Midbrain (tissue), 1 donor: ENCODE data around the gene ASL.
A peak's percentile ranks its signal among the peaks of the same experiment; 100 is the strongest.
"Not testable (repeated sequence)": the region's sequence is repeated elsewhere in the genome, so short reads cannot be mapped to it uniquely, and the experiment has no call there.

ENCODE experiments used
- DNase-seq: peaks from one replicate; lab custom pipeline; 2025; lab: John Stamatoyannopoulos, UW

The ASL gene

DNA sequence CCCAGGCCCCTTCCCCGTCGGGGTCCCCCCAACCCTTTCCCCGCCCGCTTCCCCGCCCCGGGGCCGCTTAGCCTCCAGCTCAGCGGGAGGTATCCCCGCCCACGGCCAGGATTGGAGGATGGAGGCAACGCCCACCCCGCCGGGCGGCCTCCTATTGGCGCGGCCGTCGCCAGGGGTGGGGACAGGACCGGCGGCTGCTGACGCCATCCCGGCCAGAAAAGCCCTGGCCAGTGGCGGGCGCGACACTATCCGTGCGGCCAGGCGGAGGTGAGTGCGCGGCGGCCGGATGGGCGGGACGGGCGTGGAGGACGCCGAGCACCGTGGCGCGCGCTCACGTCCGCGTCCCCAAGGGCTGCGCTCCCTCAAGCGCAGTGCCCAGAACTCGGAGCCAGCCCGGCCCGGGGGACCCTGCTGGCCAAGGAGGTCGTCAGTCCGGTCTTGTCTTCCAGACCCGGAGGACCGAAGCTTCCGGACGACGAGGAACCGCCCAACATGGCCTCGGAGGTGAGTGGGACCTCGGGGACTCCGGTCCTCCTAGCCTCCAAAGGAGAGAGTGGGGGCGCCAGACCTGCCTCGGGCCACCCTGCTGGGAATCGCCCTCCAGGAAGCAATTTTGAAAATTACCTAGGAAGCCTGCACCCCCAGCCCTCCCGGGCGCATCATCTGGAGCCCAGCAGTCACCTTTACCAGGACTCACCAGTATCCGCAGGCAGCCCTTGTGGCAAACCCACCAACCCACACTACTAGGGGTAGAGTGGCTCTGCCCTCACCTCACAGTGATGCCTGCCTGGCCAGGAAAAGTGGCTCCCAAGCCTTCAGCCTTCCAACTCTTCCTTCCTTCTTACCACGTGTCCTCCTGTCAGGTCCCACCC, at the start of gene ASL:
Gene ASL (plus strand): TSS at position 230 of the 872 bp plus-strand sequence. CDS start 263 bp downstream, at position 493.
- peak; percentile 97 for DNase-seq

DNA sequence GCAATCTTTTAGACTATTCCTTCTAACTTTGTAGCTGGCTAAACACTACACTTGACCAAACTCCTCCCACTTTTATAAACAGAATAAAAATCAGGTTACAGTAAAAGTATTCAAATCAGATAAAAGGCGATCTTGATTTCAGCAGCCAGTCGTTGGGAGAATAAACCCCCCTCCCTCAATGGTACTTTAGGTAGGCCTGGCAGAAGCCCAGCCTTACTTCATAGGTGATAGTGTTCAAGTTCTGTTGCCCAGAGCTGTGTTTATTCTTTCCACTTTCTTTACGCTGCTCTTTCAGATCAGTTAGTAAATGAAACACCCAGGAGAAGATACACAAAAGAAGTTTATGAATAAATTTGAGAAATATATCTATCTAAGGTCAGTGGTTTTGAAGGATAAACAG, 47.3 kb upstream of the ASL start:
- not testable (repeated sequence) for DNase-seq

DNA sequence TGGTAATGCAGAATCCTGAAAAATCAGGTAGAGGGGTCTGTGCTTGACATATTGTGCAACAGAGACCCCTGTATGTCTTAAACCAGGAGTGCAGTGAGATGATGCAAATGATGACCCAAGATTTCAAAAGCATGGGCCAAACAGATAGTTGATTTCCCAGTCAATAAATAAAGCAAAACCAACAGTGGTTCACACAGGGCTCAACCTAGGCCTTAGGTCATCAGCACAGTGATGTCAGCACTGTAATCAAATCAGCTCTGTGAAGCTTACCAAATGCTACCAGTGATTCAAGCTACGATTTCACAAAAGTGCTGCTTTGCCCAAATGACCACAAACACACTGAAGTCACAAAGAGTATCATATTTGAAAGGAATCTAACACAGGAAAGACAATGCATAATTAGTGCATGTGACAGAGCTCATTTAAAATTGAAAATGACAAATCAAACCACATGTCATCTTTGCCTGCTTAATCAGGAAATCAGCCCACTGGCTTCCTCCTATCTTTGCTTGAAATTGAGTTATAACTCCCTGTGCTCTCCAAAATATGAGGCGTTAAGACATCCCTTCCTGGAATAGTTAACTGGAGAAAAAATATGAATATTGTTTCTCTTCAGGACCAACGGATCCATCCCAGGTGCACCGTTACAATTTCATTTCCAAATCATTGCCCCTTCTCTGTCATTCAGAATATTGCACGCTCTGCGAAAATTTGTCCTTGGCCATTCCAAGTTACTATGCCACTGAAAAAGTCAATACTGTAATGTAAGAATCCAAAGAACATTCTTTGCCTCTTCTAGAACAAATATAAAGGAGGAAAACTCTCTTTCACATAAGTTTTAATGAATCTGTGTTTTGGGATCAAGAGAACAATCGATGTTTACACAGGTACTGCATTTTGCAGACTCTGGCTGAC, 41.9 kb upstream of the ASL start:
- DNase-seq: no peak

DNA sequence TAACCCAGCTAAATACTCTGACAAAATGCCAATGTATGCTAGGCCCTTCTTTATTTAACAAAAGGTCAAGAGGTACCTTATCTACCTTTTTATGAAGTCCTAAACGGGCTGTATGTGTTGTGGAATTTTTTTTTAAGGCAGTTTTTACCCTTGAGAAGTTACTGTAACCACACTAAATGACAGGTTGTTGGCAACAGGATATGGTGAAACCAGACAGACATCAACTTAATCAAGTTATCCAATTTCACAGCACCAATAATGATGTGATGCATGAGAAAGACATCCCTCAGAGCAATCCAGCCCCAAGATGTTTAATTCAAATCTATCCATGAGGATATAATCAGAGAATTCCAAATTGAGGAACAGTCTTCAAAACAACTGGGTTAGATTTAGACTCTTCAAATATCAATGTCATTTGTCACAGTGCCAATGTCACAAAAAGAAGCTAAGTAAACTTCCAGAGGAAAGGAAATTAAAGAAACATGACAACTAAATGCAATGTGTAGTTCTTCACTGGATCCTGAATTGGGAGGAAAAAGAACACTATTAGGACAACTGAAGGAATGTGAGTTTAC, 41.1 kb upstream of the ASL start:
- DNase-seq: not testable (repeated sequence)

DNA sequence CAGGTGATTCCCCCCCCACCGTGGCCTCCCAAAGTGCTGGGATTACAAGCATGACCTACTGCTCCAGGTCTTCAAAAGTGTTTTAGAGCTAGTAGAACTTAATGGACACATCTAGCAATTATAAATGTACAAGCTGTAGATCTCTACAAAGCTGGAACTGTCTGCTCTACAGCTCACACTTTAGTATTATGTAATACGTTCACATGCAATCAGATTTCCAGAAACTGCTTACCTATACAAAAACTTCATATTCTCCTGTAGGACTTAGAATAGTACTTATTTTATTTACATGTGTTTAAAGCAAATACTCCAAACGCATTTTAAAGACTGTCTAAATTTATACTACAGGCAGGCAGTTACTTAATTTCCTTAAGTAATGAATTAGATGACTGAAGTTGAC, 39.2 kb upstream of the ASL start:
- no peak for DNase-seq

DNA sequence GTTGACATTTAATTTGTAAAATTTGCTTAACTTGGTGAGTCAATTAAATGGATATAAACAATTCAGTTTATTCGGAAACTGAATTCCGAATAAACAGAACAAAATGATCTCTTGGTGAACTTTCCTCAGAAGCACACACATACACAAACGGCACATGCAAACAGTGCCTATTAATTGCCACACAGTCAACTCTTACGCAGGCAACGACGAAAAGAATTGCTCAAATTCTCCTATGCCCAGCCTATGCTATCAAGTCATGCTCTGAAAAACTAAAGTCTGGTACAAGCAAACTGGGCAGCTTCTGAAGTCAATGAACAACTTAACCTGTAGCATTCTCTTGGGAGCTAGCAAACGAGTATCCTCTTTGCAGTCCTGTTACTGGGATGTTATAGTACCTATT, 38.8 kb upstream of the ASL start:
- DNase-seq: no peak

DNA sequence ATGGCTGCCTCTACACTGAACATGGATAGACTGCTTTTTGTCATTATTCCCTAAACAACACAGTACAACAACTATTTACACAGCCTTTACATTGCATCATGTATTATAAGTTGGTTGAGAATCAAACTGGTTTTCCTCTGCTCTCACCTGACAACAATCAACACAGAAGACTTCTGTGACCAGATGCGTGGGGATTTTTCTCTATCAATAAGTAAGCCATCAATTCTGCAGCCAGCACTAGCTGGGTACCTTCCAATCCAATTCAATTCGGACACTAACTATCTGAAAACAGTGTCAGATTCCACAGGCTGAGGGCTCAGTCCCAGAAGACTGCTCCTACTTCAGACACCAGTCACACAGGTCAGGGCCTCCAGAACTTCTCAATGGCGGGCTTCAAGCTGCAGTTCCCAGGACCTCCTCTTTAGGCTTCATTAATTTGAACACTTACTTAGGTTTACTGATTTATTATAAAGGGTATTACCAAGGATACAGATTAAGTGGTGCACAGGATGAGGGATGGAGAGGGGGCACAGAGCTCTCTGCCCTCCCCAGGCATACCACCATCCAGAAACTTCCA, 36.4 kb upstream of the ASL start:
- DNase-seq: no peak

DNA sequence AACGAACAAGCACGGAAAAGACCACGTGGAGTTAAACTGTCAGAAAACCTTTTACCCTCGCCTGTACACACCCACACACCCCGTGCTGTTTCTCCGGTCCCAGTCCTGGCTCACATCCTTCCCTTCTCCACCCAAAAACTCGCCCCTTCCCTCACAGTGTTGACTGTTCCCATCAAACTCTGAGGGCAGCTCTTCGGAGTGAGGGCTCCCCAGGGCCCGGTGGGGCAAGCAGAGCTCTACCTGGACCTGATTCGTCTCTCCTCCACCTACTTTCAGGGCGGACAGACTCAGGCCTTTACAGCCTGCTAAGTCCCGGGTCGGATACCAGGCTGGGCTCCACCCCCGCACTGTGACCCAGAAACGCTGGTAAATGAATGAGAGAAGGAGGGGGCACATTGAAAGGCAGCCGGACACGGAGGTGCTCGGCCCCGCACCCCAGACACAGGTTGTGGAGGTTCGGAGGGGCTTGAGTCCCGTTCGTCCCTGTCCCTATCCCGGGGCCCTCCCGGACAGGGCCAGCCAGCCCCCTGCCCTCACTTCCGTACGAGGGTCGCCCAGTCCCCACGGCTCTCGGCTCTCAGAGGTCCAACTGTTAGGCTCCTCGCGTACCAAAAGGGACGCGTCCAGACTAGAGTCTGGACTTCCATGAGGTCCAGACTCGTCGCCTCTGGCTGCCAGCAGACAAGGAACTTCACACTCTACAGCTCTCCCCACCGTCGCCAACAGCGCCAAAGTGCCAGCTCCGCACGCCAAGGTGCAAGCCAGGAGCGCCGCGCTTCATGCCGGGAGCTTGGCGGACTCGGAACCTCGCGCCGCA, 31.7 kb upstream of the ASL start:
- peak; percentile 13 for DNase-seq

DNA sequence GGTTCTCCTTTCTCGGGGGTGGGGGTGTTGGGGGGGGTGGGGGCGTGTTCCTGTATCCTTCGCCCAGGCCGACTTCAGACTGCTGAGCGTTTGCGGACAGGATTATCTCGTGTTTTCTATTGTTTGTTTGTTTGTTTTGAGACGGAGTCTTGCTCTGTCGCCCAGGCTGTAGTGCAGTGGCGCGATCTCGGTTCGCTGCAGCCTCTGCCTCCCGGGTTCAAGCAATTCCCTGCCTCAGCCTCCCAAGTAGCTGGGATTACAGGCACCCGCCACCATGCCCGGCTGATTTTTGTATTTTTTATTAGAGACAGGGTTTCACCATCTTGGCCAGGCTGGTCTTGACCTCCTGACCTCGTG, 31.1 kb upstream of the ASL start:
- not testable (repeated sequence) for DNase-seq

DNA sequence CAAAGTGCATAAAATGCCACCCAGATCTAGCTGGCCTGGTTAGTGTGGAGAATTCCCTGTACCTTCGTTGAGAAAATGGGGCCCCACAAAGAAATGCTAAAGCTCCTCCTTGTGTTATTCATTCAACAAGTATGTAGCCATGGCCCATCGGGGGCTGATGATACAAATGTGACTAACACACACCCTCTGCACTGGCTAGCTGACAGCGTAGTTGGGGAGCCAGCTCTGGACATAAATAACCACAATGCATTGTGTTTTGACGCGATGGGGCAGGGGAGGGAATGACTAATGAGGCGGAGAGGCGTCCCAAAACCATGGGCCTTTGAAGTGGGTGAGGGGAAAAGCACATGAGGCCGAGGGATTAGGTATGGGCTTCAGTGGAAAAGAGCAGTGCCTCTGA, 28.2 kb upstream of the ASL start:
- DNase-seq: no peak

DNA sequence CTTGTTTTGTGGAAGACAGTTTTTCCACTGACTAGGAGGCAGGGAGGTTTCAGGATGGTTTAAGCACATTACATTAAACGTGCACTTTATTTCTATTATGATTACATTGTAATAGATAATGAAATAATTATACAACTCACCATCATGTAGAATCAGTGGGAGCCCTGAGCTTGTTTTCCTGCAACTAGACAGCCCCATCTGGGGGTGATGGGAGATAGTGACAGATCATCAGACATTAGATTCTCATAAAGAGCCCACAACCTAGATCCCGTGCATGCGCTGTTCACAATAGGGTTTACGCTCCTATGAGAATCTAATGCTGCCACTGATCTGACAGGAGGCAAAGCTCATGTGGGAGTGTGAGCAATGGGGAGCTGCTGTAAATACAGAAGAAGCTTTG, 25.7 kb upstream of the ASL start:
- not testable (repeated sequence) for DNase-seq

DNA sequence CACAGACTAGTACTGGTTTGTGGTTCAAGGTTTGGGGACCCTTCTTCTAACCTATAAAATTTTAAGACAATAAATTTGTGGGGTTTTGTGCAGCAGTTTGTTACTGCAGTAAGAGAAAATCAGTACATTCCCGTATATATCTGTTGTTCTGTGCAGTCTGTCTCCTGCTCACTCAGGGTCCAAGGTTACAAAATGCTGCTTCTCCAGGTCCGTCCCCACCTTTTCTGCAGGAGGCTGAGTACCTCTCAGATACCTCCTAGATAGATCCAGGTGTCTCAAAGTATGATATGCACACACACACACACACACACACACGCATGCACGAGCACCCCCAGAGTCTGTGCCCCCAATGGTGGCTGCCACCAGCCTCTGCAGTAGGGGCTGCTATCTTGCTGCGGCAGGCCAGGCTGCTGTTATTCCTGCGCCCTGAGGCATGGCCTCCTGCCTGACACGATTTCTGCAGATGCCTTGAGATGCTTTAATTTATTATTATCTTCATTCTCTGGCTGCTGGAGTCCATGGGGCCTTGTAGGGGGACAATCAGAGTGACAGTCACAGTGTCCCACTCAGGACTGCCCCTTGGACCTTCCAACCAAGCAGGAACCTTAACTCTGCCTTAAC, 25.2 kb upstream of the ASL start:
- no peak for DNase-seq

DNA sequence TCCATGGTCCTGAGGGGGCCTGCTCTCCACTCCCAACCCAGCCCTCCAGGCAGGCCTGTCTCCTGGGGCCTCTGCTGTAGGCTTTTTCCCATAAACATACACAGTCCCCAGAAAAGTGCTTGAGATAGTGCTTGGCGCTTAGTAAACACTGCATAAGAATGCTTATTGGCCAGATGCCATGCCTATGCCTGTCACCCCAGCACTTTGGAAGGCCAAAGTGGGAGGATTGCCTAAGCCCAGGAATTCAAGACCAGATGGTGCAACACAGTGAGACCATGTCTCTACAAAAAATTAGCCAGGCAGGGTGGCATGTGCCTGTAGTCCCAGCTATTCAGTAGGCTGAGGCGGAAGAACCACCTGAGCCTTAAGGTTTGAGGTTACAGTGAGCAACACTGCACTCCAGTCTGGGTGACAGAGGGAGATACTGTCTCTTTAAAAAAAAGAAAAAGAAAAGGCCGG, 24.6 kb upstream of the ASL start:
- no peak for DNase-seq

DNA sequence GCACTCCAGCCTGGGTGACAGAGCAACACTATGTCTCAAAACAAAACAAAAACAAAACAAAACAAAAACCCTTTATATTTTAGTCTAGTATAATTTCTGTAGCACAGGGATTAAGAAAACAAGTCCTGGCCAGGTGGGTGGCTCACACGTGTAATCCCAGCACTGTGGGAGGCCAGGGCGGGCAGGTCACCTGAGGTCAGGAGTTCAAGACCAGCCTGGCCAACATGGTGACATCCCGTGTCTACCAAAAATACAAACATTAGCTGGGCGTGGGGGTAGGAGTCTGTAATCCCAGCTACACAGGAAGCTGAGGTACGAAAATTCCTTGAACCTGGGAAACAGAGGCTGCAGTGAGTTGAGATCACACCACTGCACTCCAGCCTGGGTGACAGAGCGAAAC, 23.2 kb upstream of the ASL start:
- no peak for DNase-seq

DNA sequence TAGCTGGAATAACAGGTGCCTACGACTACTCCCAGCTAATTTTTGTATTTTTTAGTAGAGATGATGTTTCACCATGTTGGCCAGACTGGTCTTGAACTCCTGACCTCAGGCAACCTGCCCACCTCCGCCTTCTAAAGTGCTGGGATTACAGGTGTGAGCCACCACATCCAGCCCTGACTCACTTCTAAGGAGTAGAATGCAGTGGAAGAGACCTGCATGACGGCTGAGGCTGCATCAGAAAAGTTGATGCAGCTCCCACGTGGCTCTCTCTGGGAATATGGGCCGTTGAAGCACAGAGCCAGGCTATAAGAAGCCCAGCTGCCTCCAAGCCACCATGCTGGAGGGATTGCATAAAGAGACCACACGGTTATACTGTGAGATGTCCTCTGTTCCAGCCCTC, 21.6 kb upstream of the ASL start:
- DNase-seq: no peak

DNA sequence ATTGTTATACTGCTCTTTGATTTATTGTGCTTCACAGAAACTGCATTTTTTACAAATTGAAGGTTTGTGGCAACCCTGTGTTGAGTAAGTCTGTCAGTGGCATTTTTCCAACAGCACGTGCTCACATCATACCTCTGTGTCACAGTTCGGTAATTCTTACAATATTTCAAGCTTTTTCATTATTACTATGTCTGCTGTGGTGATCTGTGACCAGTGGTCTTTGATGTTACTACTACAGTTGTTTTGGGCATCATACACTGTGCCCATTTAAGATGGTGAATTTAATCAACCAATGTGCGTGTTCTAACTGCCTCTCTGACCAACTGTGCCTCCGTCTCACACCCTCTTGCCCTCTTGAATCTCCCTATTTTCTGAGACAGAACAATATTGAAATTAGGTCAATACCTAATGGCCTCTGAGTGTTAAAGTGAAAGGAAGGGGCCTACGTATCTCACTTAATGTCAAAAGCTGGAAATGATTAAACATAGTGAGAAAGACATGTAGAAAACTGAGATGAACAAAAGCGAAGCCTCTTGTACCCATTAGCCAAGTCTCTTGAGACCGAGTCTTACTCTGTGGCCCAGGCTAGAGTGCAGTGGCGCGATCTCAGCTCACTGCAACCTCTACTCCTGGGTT, 20.2 kb upstream of the ASL start:
- no peak for DNase-seq

DNA sequence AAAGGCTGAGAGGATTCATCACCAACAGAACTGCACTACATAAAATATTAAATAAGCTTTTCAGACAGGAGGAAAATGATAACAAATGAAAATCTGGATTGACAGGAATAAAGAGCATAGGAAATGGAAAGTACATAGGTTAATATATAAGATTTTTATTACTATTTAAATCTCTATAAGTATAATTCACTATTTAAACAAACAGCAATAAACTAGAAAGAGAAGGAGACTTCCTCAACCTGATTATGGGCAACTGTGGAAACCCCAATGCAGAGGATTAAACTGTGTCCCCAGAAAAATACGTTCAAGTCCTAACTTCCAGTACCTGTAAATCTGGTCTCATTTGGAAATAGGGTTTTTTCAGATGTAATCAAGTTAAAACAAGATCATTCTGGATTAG, 14.8 kb upstream of the ASL start:
- no peak for DNase-seq

DNA sequence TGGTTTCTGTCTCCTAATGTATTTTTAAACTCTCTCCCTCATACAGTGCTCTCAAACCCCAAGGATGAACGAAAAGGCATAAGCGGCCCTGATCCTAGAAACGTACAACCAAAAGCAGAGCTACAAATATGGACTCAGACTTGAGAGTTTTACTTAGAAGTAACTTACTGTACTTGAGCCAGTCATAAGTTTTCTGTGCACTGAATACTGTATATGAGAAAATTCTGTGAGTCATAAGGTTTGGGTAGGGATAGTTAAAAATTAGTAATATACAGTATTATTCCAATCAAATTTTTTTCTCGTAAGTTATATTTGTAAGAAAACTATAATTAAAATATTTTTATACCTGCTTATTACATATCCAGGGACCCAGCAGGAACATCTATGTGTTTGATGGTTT, 5.9 kb upstream of the ASL start:
- DNase-seq: no peak

DNA sequence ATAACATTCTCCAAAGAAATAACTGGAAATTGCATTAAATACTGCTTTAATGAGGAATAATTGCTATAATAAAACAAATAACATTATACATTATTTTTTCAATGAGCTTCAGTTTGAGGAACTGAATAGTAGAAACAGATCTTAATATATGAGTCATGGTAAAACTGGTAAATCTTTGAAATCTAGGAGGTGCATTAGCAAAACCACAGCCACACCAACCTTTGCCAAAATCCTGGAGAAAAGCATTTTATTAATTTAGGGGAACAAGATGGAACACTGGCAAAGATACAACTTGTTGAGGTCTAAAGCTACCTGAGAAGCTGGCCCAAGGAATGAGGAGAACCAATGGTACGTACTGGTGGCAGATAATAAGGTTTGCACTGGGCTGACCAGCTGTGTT, 5.4 kb upstream of the ASL start:
- DNase-seq: no peak

DNA sequence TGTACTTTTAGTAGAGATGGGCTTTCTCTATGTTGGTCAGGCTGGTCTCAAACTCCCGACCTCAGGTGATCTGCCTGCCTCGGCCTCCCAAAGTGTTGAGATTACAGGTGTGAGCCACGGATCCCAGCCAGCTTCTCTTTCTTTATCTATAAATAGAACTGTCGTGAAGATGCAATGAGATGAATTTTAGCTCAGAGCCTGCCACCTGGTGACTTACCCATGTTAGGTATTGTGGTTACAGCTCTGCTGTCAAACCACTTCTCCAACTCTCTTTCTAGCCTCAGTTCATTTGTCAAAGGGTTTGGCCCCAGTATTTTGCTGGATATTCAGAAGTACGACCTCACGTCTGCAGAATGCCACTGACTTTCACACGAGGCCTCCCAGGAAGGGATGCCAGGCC, 3.4 kb upstream of the ASL start:
- DNase-seq: not testable (repeated sequence)
